H9 (cell line): ENCODE data around the gene HHAT. TPM values are rescaled to one million over a fixed set of nuclear protein-coding genes. Genes with fewer than 3 reads are reported as not detected.

ENCODE experiments used
- DNase-seq: peaks from one replicate; pipeline ENCODE4 v3.0.0-alpha.2; 2017
- H2AFZ ChIP-seq: one replicate; pipeline ENCODE4 v1.6.1; 2013; ENCODE audit warnings: mild to moderate bottlenecking, low read length, control low read depth, moderate library complexity
- H2AK5ac ChIP-seq: 2 replicates; pipeline ENCODE4 v1.6.1; 2013; ENCODE audit warnings: low read length, control low read depth, mixed read lengths; ENCODE audit not compliant: insufficient read length
- H2BK120ac ChIP-seq: one replicate; pipeline ENCODE4 v1.6.1; 2013; ENCODE audit warnings: low read depth, mild to moderate bottlenecking, low read length, control low read depth, inconsistent platforms; ENCODE audit not compliant: poor library complexity, severe bottlenecking
- H2BK12ac ChIP-seq: 2 replicates; pipeline ENCODE4 v1.6.1; 2013; ENCODE audit warnings: low read length, control low read depth, mixed read lengths, low read depth; ENCODE audit not compliant: insufficient read length
- H2BK15ac ChIP-seq: 2 replicates; pipeline ENCODE4 v1.6.1; 2013; ENCODE audit warnings: low read depth, low read length, control low read depth
- H2BK20ac ChIP-seq: one replicate; pipeline ENCODE4 v1.6.1; 2013; ENCODE audit warnings: low read depth, mild to moderate bottlenecking, low read length, control low read depth, inconsistent platforms; ENCODE audit not compliant: poor library complexity, severe bottlenecking
- H2BK5ac ChIP-seq: 2 replicates; pipeline ENCODE4 v1.6.1; 2013; ENCODE audit warnings: low read length, control low read depth, mixed read lengths; ENCODE audit not compliant: insufficient read length
- H3K14ac ChIP-seq: 2 replicates; pipeline ENCODE4 v1.6.1; 2013; ENCODE audit warnings: low read length, control low read depth; ENCODE audit not compliant: insufficient read depth
- H3K18ac ChIP-seq: 2 replicates; pipeline ENCODE4 v1.6.1; 2013; ENCODE audit warnings: low read depth, mild to moderate bottlenecking, mixed read lengths, low read length, control low read depth; ENCODE audit not compliant: insufficient read length
- H3K23ac ChIP-seq: 2 replicates; pipeline ENCODE4 v1.6.1; 2013; ENCODE audit warnings: low read length, control low read depth, mixed read lengths, low read depth; ENCODE audit not compliant: insufficient read length
- H3K23me2 ChIP-seq: 2 replicates; pipeline ENCODE4 v1.6.1; 2013; ENCODE audit warnings: low read depth, mild to moderate bottlenecking, mixed read lengths, low read length, control low read depth; ENCODE audit not compliant: insufficient read length, poor library complexity, severe bottlenecking
- H3K27ac ChIP-seq: 2 replicates; pipeline ENCODE4 v1.5.1; 2013; ENCODE audit warnings: low read length, control low read depth, mixed read lengths, low read depth; ENCODE audit not compliant: insufficient read length
- H3K27me3 ChIP-seq: 2 replicates; pipeline ENCODE4 v1.6.1; 2013; ENCODE audit warnings: low read length, control low read depth, inconsistent platforms; ENCODE audit not compliant: insufficient read depth
- H3K4ac ChIP-seq: 2 replicates; pipeline ENCODE4 v1.6.1; 2013; ENCODE audit warnings: low read depth, mild to moderate bottlenecking, control low read depth, inconsistent platforms, low read length, moderate library complexity
- H3K4me1 ChIP-seq: 2 replicates; pipeline ENCODE4 v1.6.1; 2013; ENCODE audit warnings: low read length, control low read depth, inconsistent platforms; ENCODE audit not compliant: insufficient read depth
- H3K4me2 ChIP-seq: 2 replicates; pipeline ENCODE4 v1.6.1; 2013; ENCODE audit warnings: low read length, control low read depth, mixed read lengths; ENCODE audit not compliant: insufficient read length, insufficient read depth
- H3K56ac ChIP-seq: 2 replicates; pipeline ENCODE4 v1.6.1; 2013; ENCODE audit warnings: low read depth, mild to moderate bottlenecking, mixed read lengths, low read length, control low read depth; ENCODE audit not compliant: insufficient read length
- H3K79me1 ChIP-seq: 2 replicates; pipeline ENCODE4 v1.6.1; 2013; ENCODE audit warnings: low read depth, mild to moderate bottlenecking, moderate library complexity, low read length, control low read depth, inconsistent platforms; ENCODE audit not compliant: insufficient read depth, poor library complexity, severe bottlenecking
- H3K79me2 ChIP-seq: 2 replicates; pipeline ENCODE4 v1.6.1; 2013; ENCODE audit warnings: low read length, control low read depth, inconsistent platforms; ENCODE audit not compliant: insufficient read depth
- H3K9ac ChIP-seq: 2 replicates; pipeline ENCODE4 v1.6.1; 2013; ENCODE audit warnings: low read length, control low read depth, mixed read lengths; ENCODE audit not compliant: insufficient read length; ENCODE audit errors: extremely low read depth
- H3K9me3 ChIP-seq: one replicate; pipeline ENCODE4 v1.6.1; 2013; ENCODE audit warnings: low read depth, low read length, inconsistent platforms; ENCODE audit not compliant: control insufficient read depth
- H3T11ph ChIP-seq: one replicate; pipeline ENCODE4 v1.6.1; 2013; ENCODE audit warnings: mild to moderate bottlenecking, low read length, control low read depth, inconsistent platforms
- H4K20me1 ChIP-seq: one replicate; pipeline ENCODE4 v1.6.1; 2013; ENCODE audit not compliant: control insufficient read depth, insufficient read length, insufficient read depth
- H4K5ac ChIP-seq: 2 replicates; pipeline ENCODE4 v1.6.1; 2013; ENCODE audit warnings: low read depth, mild to moderate bottlenecking, mixed read lengths, low read length, control low read depth; ENCODE audit not compliant: insufficient read length
- H4K8ac ChIP-seq: replicated peaks from 2 replicates; pipeline ENCODE4 v1.6.1; 2013; ENCODE audit warnings: low read length, control low read depth, mixed read lengths, low read depth; ENCODE audit not compliant: insufficient read length
- H4K91ac ChIP-seq: 2 replicates; pipeline ENCODE4 v1.6.1; 2013; ENCODE audit warnings: low read depth, mild to moderate bottlenecking, moderate library complexity, mixed read lengths, low read length, control low read depth; ENCODE audit not compliant: insufficient read length
- H3K27ac Mint-ChIP-seq, 3 experiments: 2 replicates in 2 of 3; 3 replicates in 1 of 3; pipeline ENCODE4 v1.8.0; 2020 to 2021; ENCODE audit warnings: mixed read lengths in 3 of 3, mild to moderate bottlenecking in 1 of 3, moderate library complexity in 1 of 3
- H3K27me3 Mint-ChIP-seq: 2 replicates; pipeline ENCODE4 v1.8.0; 2021; ENCODE audit warnings: low read depth, mild to moderate bottlenecking, moderate library complexity, mixed read lengths
- H3K36me3 Mint-ChIP-seq, 3 experiments: 2 replicates in 2 of 3; 3 replicates in 1 of 3; pipeline ENCODE4 v1.8.0; 2020 to 2021; ENCODE audit warnings: low read depth in 3 of 3, mixed read lengths in 3 of 3; ENCODE audit not compliant: insufficient read depth in 1 of 3
- H3K4me1 Mint-ChIP-seq, 2 experiments: 2 replicates each; pipeline ENCODE4 v1.8.0; 2020; ENCODE audit warnings: mixed read lengths in 2 of 2
- H3K4me3 Mint-ChIP-seq, 2 experiments: 2 replicates in 1 of 2; 3 replicates in 1 of 2; pipeline ENCODE4 v1.8.0; 2020 to 2021; ENCODE audit warnings: mild to moderate bottlenecking in 2 of 2, mixed read lengths in 2 of 2, moderate library complexity in 1 of 2
- H3K9me3 Mint-ChIP-seq, 2 experiments: 2 replicates in 1 of 2; 3 replicates in 1 of 2; pipeline ENCODE4 v1.8.0; 2020; ENCODE audit warnings: mild to moderate bottlenecking in 2 of 2, mixed read lengths in 2 of 2, moderate library complexity in 1 of 2
- CTCF ChIP-seq: fragments of 200-600 bp; sonication (generic); conservative IDR thresholded peaks from 3 replicates; pipeline ENCODE4 v1.8.0; 2021; ENCODE audit warnings: antibody characterized with exemption, mild to moderate bottlenecking
- WGBS: extraction: QIAGEN DNeasy Blood & Tissue Kit; methylation state at CpG from one replicate; pipeline ENCODE4 v1.1.7; 2013; ENCODE audit warnings: missing lambda C conversion rate, low lambda C conversion rate, mixed read lengths; ENCODE audit not compliant: insufficient read length; ENCODE audit errors: extremely low coverage; 5-methylcytosine and 5-hydroxymethylcytosine counted together
- total RNA-seq: library from RNA; stranded (reverse); gene quantifications from 2 replicates; pipeline ENCODE4 v1.2.1, GENCODE V29; 2021

HHAT gene
- total RNA-seq, 1 experiment from 2014 or later = 0.48 TPM

GRCh38 chr1:210397252-210397651 lies 68.5 kb downstream of the HHAT start:
- H3K9me3 Mint-ChIP-seq = peaks cover 0 to 3% of the 10 kb centered on the region in 2 experiments; a peak in 2 of 5 replicates
- no peak overlapping the region for H2AFZ ChIP-seq
- no peak overlapping the region for H2BK120ac ChIP-seq
- H3K4me1 Mint-ChIP-seq = peaks cover 8 to 9% of the 10 kb centered on the region in 2 experiments
- no peak overlapping the region for H2BK20ac ChIP-seq
- H3K14ac ChIP-seq = no peak overlapping the region
- no peak overlapping the region for H3K56ac ChIP-seq
- no peak overlapping the region for H3K23ac ChIP-seq
- H3K27ac Mint-ChIP-seq = no peak overlapping the region
- no peak overlapping the region for H4K8ac ChIP-seq
- H2BK15ac ChIP-seq = no peak overlapping the region
- no peak overlapping the region for H3K9ac ChIP-seq
- H3T11ph ChIP-seq = no peak overlapping the region
- H3K4me3 Mint-ChIP-seq = no peak overlapping the region
- TF ChIP-seq CTCF = no peak
- no peak for DNase-seq
- no peaks in the 10 kb centered on the region for H3K4me1 ChIP-seq
- H4K91ac ChIP-seq = no peak overlapping the region
- no peaks in the 10 kb centered on the region for H3K79me2 ChIP-seq
- H3K27me3 ChIP-seq = no peaks in the 10 kb centered on the region
- H3K27me3 Mint-ChIP-seq = no peaks in the 10 kb centered on the region; the same call in 1 of the 2 replicates
- no peaks in the 10 kb centered on the region for H3K79me1 ChIP-seq
- H3K4me2 ChIP-seq = no peak overlapping the region
- H3K9me3 ChIP-seq = no peaks in the 10 kb centered on the region
- H3K4ac ChIP-seq = no peak overlapping the region
- no peak overlapping the region for H2AK5ac ChIP-seq
- H4K5ac ChIP-seq = no peak overlapping the region
- H4K20me1 ChIP-seq = no peaks in the 10 kb centered on the region
- H2BK5ac ChIP-seq = no peak overlapping the region
- peaks cover 0 to 4% (median 0%) of the 10 kb centered on the region in 3 experiments; a peak in 3 of 7 replicates for H3K36me3 Mint-ChIP-seq
- WGBS = no CpG with 5 or more reads among the region's 1 CpG
- H3K23me2 ChIP-seq = no peaks in the 10 kb centered on the region
- H3K18ac ChIP-seq = no peak overlapping the region
- no peak overlapping the region for H2BK12ac ChIP-seq
- no peak overlapping the region for H3K27ac ChIP-seq
